Thyroid gland (tissue), 4 donors: ENCODE results near the gene IQSEC2. TPM values are rescaled to one million over a fixed set of nuclear protein-coding genes. Genes with fewer than 3 reads are reported as not detected.

Experiments
- DNase-seq, 2 donors: peaks; one replicate each; pipeline ENCODE4 v3.0.0-alpha.2; 2019
- H3K27ac ChIP-seq, 3 donors: fragments of 200-600 bp; sonication (generic); 1 replicate in 2 of 3; 2 replicates in 1 of 3; pipeline ENCODE4 v1.5.1; 2016 to 2019; ENCODE audit warnings: mild to moderate bottlenecking in 1 of 3, moderate library complexity in 1 of 3
- H3K27me3 ChIP-seq: fragments of 200-600 bp; sonication (generic); one replicate; pipeline ENCODE4 v1.5.1; 2019
- H3K36me3 ChIP-seq, 2 donors: fragments of 200-600 bp; sonication (generic); one replicate each; pipeline ENCODE4 v1.5.1; 2016 to 2019
- H3K4me1 ChIP-seq, 2 donors: fragments of 200-600 bp; sonication (generic); one replicate each; pipeline ENCODE4 v1.5.1; 2017 to 2019
- H3K4me3 ChIP-seq, 3 donors: fragments of 200-600 bp; sonication (generic); replicated peaks in 1 of 3; 1 replicate in 2 of 3; 2 replicates in 1 of 3; pipeline ENCODE4 v1.5.1; 2016; ENCODE audit warnings: mild to moderate bottlenecking in 1 of 3
- H3K9me3 ChIP-seq: fragments of 200-600 bp; sonication (generic); one replicate; pipeline ENCODE4 v1.5.1; 2017
- CTCF ChIP-seq, 6 experiments: fragments of 200-600 bp in 3 of 6; fragments of 450-650 bp in 3 of 6; sonication (generic) in 3 of 6; IDR thresholded peaks; one replicate each; pipeline ENCODE4 v1.5.1; 2016 to 2019; ENCODE audit warnings: antibody characterized with exemption in 6 of 6, mild to moderate bottlenecking in 2 of 6, inconsistent platforms in 1 of 6, moderate library complexity in 1 of 6
- POLR2A ChIP-seq, 2 donors: fragments of 450-650 bp; IDR thresholded peaks; one replicate each; pipeline ENCODE4 v1.6.1; 2017; ENCODE audit warnings: antibody characterized with exemption in 2 of 2, mild to moderate bottlenecking in 2 of 2, moderate library complexity in 1 of 2
- WGBS, 2 donors: methylation state at CpG; one replicate each; pipeline ENCODE4 v1.1.5; 2017; 5-methylcytosine and 5-hydroxymethylcytosine counted together
- intact Hi-C: fragments of 100-400 bp; cut with DNase I; formaldehyde crosslinking; loops from one replicate; pipeline ENCODE4 v1.15.1; 2023
- total RNA-seq, 4 donors: library from RNA; depleted of rRNA; stranded (reverse); fragments of >200 nt; gene quantifications; one replicate each; pipeline ENCODE4 v1.2.3, GENCODE V29; 2016

Gene IQSEC2
- total RNA-seq, 4 donors from 2014 or later: 14.1 to 23.7 (median 17.2) TPM

GRCh38 chrX:53291596-53291995 lies 10.2 kb upstream of the IQSEC2 start:
- no peaks in the 10 kb centered on the region for H3K27me3 ChIP-seq
- DNase-seq: no peak
- H3K9me3 ChIP-seq: no peaks in the 10 kb centered on the region
- peaks cover 0 to 11% of the 10 kb centered on the region in 2 donors for H3K4me1 ChIP-seq
- H3K4me3 ChIP-seq: no peak overlapping the region
- TF ChIP-seq CTCF (IDR thresholded peaks at IDR 0.05) (no peak), POLR2A (IDR thresholded peaks at IDR 0.05) (no peak)
- no peak overlapping the region for H3K27ac ChIP-seq
- intact Hi-C loops: no loop called here
- H3K36me3 ChIP-seq: no peaks in the 10 kb centered on the region
- 86 to 92% methylated on average over 2 to 3 of the region's 3 CpGs for WGBS, 2 donors

GRCh38 chrX:53290441-53291041 lies 9.2 kb upstream of the IQSEC2 start:
- no peak overlapping the region for H3K27ac ChIP-seq
- WGBS, 2 donors: 87% methylated on average over 4 to 5 of the region's 7 CpGs
- no peaks in the 10 kb centered on the region for H3K9me3 ChIP-seq
- DNase-seq: no peak
- H3K4me3 ChIP-seq: no peak overlapping the region
- TF ChIP-seq POLR2A (IDR thresholded peaks at IDR 0.05) (no peak), CTCF (IDR thresholded peaks at IDR 0.05) (no peak)
- peaks cover 0 to 11% of the 10 kb centered on the region in 2 donors for H3K4me1 ChIP-seq
- no peaks in the 10 kb centered on the region for H3K27me3 ChIP-seq
- H3K36me3 ChIP-seq: no peaks in the 10 kb centered on the region
- intact Hi-C loops: no loop called here

GRCh38 chrX:53288189-53288588 lies 6.8 kb upstream of the IQSEC2 start:
- no peak overlapping the region for H3K4me3 ChIP-seq
- TF ChIP-seq CTCF (IDR thresholded peaks at IDR 0.05) (no peak), POLR2A (IDR thresholded peaks at IDR 0.05) (no peak)
- no peaks in the 10 kb centered on the region for H3K9me3 ChIP-seq
- peaks cover 0 to 11% of the 10 kb centered on the region in 2 donors for H3K4me1 ChIP-seq
- no peaks in the 10 kb centered on the region for H3K36me3 ChIP-seq
- DNase-seq: no peak
- intact Hi-C loops: no loop called here
- H3K27me3 ChIP-seq: no peaks in the 10 kb centered on the region
- WGBS, 2 donors: 20 to 75% methylated on average over 1 to 8 of the region's 8 CpGs
- peak overlapping the region in 1 of 3 donors; percentile 32 for H3K27ac ChIP-seq

- Histone ChIP-seq H3K36me3 (no peaks in the 10 kb centered on the region), H3K4me1 (peaks cover 0 to 11% of the 10 kb centered on the region in 2 donors), H3K4me3 (no peak overlapping the region), H3K27ac (peak overlapping the region in 1 of 3 donors; percentile 32), H3K9me3 (no peaks in the 10 kb centered on the region), H3K27me3 (no peaks in the 10 kb centered on the region)
- TF ChIP-seq CTCF (IDR thresholded peaks at IDR 0.05) (no peak), POLR2A (IDR thresholded peaks at IDR 0.05) (no peak)
- DNase-seq: peak; percentile 58 to 59
- intact Hi-C loops: no loop called here
- 3 to 8% methylated on average over 6 of the region's 11 CpGs for WGBS, 2 donors
These were observed 6.2 kb upstream of the IQSEC2 start for GRCh38 chrX:53287493-53288138.

- no peaks in the 10 kb centered on the region for H3K9me3 ChIP-seq
- no peak overlapping the region for H3K4me3 ChIP-seq
- H3K36me3 ChIP-seq: no peaks in the 10 kb centered on the region
- H3K27me3 ChIP-seq: no peaks in the 10 kb centered on the region
- peaks cover under 1 to 21% of the 10 kb centered on the region in 2 donors for H3K4me1 ChIP-seq
- TF ChIP-seq POLR2A (IDR thresholded peaks at IDR 0.05): no peak
- no peak for TF ChIP-seq CTCF (IDR thresholded peaks at IDR 0.05)
- H3K27ac ChIP-seq: no peak overlapping the region
- 72 to 83% methylated on average over 2 to 3 of the region's 3 CpGs for WGBS, 2 donors
- DNase-seq: no peak
- intact Hi-C loops: no loop called here
These were observed 4.8 kb upstream of the IQSEC2 start for GRCh38 chrX:53286171-53286570.
